RKO (cell line): ENCODE data around the gene CD22.

Source experiments
- DNase-seq: peaks from one replicate; pipeline ENCODE4 v3.0.0-alpha.2; 2016; ENCODE audit warnings: low spot score

Gene CD22

DNA sequence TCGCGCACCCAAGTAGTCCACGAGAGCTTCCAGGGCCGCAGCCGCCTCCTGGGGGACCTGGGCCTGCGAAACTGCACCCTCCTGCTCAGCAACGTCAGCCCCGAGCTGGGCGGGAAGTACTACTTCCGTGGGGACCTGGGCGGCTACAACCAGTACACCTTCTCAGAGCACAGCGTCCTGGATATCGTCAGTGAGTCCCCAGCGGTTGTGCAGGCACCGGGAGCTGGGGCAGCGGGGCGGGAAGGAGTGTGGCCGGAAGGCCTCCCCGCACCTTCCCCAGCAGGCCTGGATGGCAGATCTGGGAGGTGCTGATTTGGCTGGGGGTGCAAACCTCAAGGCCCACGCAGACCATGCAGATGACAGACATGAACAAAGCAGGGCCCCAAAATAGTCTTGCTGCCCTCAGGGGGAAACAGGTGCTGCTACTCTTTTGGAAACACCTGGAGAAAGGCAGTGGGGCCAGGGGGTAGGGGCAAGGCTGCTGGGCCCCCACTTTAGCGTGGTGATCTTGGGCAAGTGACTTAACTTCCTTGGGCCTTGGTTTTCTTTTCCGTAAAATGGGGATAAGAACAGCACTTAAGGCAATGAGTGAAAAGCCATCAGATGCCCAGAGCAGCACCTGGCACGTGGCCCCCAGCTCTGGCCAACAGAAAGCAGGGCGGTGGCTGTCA is 33.1 kb upstream of the CD22 start:
- DNase-seq = no peak

DNA sequence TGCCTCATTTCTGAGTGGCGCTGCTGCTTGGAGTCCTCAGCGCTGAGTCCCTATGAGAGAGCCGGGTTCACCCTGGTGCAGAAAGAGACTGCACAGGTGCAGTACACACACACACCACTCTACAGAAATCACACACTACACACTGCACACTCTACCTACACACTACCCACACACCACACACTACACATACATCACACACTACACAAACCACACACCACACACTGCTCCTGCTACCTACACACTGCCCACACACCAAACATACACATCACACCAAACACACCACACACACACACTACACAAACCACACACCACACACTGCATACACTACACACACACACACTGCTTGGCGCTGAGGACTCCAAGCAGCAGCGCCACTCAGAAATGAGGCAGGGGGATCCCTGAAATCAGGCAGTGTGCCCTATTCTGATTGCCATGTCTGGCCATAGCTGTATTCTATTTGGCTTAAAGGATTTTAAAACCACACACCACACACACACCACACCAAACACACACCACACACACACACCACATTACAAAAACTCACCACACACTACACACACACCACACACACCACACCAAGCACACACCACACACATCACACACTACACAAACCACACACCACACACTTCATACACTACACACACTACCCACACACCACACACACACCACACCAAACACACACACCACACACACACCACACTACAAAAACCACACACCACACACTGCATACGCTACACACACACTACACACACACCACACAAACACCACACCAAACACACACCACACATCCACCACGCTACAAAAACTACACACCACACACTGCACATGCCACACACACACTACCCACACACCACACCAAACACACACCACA is 32.1 kb upstream of the CD22 start:
- DNase-seq = no peak

DNA sequence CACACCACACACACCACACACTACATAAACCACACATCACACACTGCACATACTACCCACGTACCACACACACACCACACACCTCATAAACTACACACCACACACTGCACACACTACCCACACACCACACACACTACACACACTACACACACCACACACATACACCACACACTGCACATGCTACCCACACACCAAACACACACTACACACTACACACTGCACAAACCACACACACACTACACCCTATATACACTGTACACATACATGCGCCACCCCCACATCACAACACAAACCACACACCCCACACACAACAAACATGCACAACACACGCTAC is 31.5 kb upstream of the CD22 start:
- no peak for DNase-seq

DNA sequence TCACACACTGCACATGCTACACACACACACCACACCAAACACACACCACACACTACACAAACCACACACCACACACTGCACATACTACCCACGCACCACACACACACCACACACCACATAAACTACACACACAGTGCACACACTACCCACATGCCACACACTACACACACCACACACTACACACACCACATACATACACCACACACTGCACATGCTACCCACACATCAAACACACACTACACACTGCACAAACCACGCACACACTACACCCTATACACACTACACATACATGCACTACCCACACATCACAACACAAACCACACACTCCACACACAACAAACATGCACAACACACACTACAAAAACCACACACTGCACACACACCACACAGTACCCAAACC is 31.1 kb upstream of the CD22 start:
- no peak for DNase-seq

DNA sequence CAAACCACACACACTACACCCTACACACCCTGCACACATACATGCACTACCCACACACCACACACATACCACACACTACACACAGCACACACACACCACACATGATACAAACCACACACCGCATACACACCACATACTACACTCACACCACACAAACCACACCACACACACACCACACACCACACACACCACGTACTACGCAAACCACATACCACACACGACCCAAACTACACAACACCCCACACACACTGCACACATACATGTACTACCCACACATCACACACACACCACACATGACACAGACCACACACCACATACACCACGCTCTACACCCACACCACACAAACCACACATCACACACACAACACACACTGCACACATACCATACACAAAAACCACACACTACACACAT is 30.4 kb upstream of the CD22 start:
- DNase-seq = no peak

DNA sequence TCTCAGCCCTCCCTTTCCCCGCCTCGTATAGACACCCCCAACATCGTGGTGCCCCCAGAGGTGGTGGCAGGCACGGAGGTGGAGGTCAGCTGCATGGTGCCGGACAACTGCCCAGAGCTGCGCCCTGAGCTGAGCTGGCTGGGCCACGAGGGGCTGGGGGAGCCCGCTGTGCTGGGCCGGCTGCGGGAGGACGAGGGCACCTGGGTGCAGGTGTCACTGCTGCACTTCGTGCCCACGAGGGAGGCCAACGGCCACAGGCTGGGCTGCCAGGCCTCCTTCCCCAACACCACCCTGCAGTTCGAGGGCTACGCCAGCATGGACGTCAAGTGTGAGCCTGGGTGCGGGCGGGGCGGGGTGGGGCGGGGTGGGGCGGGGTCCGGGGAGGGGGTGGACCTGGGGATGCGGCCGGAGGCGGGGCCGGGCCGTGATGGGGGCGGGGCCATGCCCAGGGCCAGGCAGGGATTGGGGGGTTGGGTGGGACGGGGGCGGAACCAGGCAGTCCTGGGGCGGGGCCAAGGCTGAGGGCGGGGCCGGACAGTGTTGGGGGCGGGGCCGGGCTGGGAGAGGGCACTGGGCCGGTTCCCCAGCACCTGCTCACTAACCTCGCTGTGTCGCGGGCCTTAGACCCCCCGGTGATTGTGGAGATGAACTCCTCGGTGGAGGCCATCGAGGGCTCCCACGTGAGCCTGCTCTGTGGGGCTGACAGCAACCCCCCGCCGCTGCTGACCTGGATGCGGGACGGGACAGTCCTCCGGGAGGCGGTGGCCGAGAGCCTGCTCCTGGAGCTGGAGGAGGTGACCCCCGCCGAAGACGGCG is 29.3 kb upstream of the CD22 start:
- no peak for DNase-seq

DNA sequence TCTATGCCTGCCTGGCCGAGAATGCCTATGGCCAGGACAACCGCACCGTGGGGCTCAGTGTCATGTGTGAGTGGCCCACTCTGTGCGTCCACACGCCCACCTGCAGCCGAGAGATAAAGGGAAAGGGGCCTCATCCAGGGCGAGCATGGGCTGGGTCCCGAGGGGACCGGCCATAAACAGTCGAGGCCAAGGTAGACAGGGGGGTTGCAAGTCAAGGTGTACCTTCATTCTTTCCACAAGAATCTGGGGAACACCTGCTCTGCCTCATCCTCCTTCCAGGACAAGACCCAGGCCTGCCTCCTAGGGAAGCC is 28.7 kb upstream of the CD22 start:
- no peak for DNase-seq

DNA sequence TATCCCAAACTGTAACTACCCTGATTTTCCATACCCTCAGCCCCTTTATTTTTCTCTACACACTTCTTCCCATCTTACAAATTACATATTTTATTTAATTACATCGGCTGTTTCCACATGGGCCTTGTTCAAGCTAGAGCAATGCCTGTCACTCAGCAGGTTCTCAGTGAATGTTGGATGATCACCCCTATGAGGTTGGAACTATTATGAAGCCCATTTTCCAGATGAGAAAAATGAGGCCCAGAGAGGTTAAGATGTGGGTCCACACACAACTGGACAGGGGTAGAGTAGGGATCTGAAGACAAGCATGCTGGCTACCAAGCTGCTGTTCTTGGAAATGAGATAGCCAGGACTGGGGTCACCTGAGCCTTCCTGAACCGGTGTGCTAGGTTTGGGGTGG is 27.0 kb upstream of the CD22 start:
- no peak for DNase-seq

DNA sequence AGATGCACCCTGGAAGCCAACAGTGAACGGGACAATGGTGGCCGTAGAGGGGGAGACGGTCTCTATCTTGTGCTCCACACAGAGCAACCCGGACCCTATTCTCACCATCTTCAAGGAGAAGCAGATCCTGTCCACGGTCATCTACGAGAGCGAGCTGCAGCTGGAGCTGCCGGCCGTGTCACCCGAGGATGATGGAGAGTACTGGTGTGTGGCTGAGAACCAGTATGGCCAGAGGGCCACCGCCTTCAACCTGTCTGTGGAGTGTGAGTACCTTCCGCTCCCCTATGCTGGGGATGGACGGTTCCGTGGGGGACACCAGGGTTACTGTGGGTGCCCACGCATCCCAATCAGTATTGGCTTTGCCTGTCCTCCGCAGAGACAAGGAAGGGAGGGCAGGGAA is 26.5 kb upstream of the CD22 start:
- DNase-seq = no peak

DNA sequence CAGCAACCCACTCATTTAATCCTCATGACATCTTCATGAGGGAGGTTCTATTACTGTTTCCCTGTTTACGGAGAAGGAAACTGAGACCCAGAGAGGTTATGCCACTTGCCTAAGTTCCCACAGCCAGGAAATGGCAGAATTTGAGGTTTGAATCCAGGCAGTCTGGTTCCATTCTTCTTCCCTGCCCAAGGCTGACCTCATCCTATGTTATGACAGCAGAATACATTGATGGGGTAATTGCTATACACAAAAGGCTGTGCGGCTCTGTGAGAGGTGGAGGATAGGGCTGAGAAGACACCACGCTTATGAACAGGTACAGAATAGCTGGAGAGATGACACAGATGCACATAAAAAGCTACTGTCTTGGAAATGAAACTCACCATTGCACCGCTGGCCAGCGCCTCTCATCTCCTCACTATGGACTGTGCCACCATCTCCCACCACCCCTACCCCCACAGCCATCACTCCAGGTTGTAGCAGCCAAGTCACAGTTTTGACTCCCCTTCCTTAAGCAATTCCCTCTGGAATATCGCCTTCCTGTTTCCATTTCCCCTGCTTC is 25.6 kb upstream of the CD22 start:
- DNase-seq = no peak

DNA sequence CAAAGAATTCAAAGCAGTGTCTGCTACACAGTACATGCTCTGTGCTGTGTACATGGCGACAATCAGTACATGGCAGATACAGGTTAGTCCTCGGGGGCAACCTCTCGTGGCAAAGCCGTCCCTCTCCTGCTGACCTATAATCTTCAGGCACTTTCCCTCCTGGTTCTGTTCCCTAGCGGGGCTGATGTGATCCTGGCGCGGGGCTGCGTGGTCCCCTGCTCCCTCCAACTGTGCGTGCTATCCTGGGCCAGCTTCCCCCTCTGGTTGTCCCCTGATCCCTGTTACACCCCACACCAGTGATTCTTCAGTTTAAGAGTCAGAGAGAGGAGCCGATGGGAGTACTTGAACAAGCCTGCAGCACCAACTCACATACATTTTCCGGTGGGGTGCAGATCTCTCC is 25.0 kb upstream of the CD22 start:
- DNase-seq = no peak

DNA sequence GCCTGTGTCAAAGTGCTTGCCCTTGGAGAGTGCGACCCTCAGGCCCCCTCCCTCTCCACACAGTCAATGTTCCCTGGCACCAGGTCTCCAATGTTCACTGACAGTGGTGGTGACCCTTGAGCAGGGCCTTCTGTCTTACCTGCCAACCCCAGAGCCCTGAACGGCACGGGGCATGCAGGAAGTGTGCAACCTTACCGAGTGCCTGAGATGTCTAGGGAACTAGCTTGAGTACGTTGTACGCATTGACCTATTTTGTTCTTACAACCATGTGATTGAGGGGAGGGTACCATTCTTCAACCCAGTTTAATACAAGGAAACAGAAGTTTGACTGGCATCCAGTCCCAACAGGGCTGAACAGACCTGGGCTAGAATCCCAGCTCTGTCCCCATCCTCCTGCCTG is 23.8 kb upstream of the CD22 start:
- DNase-seq = no peak

DNA sequence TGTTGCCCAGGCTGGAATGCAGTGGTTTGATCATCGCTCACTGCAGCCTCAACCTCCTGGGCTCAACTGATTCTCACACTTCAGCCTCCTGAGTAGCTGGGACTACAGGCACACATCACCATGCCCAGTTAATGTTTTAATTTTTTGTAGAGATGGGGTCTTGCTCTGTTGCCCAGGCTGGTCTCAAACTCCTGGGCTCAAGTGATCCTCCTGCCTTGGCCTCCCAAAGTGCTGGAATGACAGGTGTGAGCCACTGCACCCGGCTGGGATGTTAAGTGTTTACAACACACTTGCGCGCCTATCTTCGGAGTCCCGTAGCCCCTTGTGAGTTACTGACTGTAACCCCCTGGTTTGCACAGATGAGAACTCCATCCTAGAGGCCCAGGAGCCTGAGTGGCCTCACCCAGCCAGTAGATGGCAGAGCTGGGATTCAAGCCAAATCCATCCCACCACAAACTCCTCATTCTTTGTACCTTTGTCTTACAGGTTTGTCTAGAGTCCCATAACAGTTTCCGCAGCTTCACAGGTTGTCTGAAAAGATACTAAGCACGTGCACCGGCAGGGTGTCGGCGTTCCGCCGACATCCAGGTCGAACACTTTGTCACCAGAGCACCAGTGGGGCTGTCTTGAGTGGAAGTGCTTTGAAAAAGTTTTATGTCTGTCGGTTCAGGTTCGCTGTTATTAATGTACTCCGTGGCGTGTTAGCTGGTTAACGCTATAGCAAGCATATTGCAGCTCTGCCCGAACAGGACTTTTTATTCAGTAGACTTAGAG is 22.3 kb upstream of the CD22 start:
- DNase-seq = no peak

DNA sequence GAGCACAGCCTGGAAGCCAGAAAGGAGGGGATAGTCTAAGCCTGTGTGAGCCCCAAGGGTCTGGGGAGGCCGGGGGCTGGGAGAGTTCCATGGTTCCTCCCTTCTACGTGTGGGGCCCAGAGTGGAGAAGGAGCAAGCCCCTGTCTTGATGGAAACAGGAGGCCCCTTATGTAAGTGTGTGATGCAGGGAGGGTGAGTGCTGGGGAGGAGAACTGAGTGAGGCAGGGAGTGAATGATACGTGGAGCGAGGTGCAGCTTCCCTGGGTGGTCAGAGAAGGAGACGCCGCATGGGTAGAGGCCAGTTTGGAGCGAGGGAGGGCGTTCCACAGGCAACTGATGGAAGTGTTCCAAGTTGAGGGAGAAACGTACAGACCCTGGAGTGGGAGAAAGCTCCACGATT is 21.1 kb upstream of the CD22 start:
- no peak for DNase-seq

DNA sequence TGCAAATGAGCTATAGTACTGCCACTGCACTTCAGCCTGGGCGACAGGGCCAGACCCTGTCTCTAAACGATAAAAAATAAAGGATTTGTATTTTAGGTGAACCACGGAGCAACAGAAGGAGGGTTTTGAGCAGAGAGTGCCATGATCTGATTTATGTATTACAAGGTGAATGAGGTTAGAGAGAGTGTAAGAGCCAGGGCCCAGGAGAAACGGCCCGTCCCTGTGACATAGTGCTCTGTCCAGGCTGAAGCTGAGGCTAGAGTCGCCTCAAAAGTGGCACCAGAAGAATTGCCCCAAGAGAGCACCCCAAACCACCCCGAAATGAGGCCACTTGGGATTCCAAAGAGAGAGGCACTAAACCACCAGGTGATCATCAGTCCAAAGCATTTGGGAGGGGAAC is 20.1 kb upstream of the CD22 start:
- no peak for DNase-seq

DNA sequence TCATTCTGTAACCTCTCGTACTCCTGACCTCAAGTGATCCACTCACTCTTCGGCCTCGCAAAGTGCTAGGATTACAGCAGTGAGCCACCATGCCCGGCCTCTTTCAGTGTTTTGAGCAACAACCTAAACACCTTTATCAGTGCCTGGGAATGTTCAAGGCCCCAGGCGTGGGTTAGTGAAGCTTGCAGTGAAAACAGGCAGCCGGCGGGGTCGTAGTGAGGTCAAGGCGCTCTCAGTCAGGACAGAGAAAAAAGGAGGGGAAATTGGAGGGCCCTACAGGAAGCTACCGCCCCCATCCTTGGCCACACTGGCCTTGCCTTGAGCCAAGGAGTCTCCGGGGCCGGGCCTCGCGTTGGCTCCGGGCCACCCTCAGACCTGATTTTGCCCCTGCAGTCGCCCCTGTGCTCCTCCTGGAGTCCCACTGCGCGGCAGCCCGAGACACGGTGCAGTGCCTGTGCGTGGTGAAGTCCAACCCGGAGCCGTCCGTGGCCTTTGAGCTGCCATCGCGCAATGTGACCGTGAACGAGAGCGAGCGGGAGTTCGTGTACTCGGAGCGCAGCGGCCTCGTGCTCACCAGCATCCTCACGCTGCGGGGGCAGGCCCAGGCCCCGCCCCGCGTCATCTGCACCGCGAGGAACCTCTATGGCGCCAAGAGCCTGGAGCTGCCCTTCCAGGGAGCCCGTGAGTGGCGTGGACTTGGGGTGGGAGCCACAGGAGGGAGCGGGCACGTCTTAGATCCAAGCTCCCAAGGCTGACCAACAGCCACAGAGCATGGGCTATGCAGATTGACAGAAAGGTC is 19.3 kb upstream of the CD22 start:
- no peak for DNase-seq

DNA sequence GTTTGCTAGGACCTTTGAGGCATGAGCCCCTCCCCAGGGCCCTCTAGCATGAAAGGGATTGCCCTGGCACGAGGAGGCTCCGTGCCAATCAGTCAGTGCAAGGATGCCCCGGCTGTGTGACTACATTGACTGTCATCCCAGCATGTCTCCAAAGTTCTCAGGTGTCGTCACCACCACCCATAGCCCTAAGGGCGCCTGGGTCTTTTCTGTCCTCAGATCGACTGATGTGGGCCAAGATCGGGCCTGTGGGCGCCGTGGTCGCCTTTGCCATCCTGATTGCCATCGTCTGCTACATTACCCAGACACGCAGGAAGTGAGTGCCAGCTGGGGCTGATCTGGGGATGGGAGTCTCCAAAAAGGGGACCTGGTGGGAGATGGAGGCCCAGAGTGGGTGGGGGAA is 18.7 kb upstream of the CD22 start:
- DNase-seq = no peak

DNA sequence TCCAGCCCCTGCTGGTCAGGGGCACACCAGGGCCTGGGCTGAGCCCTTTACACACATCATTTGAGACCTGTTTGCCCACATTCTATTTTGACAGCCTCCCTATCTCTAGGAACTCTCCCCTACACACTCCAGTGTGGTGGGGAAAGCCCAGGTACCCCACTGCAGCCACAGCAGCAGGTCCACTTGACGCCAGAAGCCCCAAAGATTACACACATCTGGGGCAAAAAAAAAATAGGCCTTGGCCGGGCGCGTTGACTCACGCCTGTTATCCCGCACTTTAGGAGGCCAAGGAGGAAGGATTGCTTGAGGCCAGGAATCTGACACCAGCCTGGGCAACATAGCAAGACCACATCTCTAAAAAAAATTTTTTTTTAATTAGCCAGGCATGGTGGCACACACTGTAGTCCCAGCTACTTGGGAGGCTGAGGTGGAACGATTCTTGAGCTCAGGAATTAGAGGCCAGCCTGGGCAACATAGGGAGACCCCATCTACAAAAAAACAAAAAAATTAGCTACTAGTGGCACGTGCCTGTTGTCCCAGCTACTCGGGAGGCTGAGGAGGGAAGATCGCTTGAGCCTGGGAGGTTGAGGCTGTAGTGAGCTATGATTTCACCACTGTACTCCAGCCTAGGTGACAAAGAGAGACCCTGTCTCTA is 18.0 kb upstream of the CD22 start:
- no peak for DNase-seq

DNA sequence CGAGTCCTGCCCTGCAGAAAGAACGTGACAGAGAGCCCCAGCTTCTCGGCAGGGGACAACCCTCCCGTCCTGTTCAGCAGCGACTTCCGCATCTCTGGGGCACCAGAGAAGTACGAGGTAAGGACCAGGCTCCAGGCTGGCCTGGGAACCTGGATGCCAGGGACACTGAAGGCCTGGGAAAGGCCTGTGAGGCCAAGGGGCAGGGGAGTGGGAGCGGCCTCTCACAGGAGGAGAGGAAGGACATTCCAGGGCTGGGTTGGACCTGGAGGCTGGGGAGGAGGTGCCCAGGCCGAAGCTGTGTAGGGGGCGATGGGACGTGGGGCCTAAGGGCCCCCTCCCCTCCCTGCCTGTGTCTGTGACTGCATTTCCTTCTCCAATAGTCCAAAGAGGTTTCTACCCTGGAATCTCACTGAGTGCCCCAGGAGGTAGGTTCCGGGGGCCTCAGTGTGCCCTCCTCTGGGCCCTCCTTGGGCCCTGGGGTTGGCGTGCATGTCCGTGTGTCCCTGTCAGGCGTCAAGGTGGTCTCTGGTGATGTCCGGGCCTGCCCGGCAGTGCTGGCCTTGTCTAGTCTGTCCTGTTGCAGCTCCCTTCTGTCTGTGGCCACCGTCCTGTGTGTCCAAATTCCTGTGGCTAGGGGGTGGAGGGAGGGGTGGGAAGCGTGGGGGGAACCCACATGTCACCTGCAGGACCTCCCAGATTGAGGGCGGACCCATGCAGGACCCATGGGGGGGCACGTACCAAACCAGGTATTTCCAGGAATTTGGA is 16.9 kb upstream of the CD22 start:
- no peak for DNase-seq

DNA sequence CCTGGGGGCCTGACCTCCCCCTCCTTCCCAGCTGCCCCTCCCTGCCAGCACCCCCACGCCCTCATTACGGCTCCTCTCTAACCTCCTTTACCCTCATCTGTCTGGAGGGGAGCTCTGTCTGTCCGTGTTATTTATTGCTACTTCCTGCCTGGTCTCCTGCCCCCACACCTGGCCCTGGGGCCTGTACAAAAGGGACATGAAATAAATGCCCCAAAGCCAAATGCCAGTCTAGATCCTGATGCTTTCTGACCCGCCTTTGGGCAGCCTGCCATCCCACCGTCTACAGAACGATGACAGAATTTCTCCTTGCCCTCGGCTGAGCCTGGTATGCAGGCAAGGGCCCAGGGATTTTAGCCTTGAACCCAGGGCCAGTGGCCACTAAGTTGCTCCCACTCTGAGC is 15.4 kb upstream of the CD22 start:
- DNase-seq = no peak
